GM21447 (cell line): ENCODE data around the gene CDH4.

ENCODE experiments used
- ATAC-seq: cut with Tn5 transposase; IDR thresholded peaks from one replicate; pipeline ENCODE4 v1.9.1; 2021; ENCODE audit not compliant: unreplicated experiment

The CDH4 gene

DNA sequence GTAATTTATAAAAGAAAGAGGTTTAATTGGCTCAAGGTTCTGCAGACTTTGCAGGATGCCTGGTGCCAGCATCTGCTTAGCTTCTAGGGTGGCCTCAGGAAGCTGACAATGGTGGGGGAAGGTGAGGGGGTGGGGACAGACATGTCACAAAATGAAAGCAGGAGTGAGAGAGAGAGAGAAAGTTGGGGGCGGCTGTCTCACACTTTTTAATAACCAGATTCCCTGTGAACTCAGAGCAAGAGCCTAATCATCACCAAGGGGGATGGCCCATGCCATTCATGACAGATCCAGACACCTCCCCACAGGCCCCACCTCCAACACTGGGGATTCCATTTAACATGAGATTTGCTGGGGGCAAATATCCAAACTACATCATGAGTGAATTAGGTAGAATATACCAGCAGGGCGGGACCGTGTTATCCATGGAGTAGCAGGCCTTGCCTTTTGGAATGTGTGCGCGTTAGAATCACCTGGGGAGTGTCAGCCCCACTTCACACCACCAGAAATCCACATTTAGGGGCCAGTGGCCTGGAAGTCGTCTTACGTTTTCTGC, 258.8 kb downstream of the CDH4 start:
- no peak for ATAC-seq

DNA sequence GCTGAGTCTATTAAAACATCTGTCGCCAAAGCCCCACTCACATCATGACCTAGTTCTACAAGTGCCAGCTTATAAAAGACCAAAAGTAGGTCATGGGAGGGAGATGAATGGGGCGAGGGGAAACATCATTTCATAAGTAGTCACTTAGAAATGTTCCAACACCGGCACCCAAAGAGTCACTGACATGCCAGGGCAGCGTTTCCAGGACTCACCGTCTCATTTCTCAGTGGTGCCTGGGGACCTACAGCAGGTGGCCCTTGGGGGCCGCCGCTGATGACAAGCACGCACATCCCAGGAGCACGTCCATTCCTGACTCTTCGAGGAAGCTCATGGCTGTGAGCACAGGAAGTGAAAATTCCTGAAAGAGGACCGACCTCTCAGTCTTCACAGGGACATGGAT, 260.4 kb downstream of the CDH4 start:
- ATAC-seq: no peak

DNA sequence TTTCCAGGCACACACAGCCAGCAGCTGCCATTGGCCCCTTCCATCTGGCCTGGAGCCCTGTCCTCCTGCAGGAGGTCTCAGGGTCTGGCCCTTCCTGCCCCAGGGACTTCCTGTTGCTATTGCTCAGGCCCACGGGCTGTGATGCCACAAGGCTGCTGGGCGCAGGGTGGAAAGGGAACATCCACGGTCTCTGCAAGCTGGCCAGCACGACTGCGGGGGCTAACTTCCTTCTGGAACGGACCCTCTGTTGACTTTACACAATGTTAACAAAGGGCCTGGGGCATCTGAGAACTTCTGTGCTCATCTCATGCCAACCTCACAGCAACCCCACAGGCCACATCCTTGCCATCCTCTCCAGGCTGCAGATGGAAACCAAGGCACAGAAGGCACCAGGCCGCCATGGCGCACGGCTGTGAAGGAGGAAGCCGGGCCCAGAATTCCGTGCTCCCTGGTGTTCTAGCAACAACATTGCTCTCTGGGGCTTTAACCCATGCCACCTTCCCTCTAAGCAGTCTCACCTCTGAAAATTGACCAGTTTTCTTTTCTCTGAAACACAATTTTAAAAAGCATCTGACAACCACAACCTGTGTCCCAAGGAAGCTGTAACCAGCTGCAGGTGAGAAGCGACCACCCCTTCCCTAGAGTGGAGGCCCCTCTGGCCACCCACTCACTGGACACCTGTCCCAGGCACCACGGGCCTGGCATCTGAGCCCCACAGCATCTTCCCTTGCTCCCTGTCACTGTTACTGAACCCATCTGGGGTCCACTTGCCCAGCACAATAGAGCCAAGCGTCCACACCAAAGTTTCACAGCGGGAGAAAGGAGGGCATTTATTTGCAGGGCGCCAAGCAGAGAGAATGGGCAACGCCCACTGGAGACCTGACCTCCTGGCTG, 261.3 kb downstream of the CDH4 start:
- ATAC-seq: no peak

DNA sequence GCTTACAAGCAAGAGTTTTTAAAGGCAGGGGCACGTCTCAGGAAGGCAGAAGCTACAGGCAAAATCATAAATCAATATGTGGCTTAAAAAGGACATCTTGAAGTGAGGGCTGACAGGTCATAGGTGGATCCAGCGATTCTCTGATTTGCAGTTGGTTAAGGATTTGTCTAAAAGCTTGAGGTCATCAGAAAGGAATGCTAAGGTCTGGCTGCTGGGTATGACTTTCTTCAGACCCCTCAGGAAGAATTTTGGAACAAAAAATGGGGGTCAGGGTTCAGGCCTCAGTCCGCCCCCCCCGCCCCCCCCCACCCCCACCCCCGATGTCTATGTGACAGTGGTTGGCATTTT, 261.9 kb downstream of the CDH4 start:
- no peak for ATAC-seq

DNA sequence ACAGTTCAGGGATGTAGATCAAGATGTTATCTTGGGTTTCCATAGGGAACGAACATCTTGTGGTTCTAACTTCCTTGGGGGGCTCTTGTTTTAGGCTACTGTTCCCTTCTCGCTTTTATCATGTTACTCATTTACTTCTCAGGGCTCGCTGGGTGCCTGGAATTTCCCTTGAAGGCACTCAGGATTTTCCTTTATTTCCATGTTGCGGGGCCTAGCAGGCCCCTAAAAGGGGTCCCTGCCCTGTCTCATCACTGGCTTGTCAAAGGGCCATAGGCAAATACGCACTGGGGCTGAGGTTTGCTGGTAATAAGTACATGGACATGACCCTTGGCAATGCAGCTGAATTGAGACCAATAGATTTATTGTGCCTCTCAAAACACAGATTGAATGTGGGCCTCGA, 262.3 kb downstream of the CDH4 start:
- ATAC-seq: no peak

DNA sequence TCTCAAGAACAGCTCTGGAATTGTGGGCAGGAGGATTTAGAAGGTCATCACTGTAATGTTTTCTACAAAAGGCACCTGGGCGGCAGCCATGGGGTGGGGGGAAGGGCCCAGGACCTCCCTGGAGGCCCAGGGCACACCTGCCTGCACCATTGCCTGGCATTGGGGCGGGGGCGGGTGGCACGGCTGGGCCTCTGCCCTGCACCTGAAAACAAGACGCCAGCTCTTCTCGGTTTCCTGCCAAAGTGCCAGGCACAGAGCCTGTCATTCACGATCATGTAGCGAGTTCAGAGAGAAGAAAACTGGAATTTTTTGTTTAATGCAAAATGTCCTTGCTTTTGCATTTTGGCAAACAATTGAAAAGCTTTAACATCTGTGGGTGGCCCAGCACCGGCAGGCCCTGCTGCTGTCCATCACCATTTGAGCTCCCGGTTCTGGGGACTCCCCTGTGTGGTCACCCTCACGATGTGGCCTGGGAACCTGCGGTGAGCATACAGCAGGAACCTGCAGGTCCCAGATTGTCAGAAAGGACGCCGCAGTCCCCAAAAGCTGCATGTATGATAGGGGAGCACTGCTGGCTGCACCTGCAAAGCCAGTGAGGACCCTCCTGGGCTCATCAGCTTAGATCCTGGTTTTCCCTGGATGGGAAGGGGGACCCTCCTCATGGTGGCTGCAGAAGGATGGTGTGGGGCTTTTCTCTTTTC, 262.9 kb downstream of the CDH4 start:
- no peak for ATAC-seq

DNA sequence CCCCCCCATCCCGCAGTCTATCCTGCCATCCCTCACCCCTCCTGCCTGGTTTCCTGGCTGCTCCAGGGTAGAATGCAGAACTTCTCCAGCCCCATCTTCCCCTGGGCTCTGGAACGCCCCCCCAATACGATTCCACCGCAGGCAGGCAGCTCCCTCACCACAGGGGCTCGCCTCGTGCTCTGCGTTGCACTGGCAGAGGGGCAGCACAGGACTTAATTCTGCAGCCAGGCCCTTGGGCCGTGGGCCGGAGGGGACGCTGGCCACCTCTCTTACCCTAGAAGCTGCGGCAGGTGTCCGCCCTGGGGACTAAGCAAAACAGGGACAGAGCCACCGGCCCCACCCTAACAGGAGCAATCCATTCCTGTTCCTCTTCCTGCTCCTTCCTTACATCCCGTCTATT, 263.9 kb downstream of the CDH4 start:
- ATAC-seq: no peak

DNA sequence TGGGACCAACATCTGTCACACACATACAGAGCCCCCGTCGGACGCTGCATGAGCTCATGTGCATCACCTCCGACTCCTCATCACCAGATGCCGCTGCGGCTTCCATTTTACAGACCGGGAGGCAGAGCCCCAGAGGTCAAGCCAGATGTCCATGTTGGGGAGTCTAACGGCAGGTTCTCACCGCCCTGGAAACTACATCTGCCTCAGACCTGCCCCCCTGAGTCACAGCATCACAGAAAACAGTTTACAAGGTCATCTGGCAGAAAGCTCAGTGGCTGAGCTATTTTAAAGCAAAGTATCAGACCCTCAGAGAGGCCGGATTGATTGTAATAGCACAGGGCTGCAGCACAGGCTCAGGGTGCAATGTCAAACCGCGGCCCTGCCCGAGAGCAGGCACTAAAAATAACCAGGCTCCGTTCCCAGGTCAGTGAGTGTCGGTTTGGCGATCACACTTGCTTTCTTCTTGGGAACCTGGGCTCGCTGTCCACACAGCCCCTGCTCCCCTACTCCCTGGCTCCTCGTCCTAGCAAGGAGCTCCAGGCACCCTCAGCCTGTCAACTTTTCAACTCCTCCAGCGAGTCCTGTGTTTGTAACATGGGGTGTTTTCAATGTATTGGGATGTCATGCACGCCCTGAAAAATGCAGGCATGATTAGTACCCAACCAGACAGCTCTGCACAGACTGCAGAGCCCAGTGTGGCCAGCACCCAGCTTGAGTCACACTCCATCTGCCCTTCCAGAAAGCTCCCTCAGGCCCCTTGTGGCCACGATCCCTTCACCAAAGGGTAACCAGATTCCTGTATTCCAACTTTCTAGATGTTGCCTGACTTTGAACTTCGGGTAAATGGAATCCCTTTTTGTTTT, 264.5 kb downstream of the CDH4 start:
- ATAC-seq: no peak

DNA sequence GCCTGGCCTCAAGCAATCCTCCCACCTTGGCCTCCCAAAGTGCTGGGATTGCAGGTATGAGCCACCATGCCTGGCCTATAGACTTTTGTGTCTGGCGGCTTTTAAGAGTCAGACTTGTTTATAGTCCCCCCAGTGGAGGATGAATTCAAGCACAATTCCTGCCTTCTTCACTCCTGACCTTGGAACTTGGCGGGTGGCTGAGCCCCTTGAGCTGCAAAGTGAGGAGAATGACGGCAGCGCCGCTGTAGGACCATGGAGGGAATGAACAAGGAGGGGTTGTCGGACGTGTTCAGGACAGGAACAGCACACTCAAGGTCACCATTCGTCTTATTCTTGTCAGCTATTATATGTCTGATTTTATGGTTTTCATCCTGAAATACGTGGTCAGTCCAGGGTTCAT, 265.4 kb downstream of the CDH4 start:
- ATAC-seq: no peak

DNA sequence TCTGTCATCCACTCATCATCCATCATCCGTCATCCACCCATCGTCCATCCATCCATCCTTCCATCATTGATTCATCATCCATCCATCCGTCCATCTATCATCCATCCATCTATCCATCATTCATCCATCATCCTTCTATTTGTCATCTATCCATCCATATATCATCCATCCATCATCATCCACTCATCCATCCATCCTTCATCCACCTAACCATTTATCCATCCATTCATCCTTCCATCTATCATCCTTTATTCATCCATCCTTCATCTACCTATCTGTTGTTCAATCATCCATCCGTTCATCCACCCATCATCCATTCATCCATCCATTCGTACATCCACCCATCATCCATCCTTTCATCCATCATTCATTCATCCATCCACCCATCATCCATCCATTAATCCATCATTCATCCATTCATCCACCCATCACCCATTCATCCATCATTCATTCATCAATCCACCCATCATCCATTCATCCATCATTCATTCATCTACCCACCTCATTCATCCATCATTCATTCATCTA, 266.4 kb downstream of the CDH4 start:
- no peak for ATAC-seq

DNA sequence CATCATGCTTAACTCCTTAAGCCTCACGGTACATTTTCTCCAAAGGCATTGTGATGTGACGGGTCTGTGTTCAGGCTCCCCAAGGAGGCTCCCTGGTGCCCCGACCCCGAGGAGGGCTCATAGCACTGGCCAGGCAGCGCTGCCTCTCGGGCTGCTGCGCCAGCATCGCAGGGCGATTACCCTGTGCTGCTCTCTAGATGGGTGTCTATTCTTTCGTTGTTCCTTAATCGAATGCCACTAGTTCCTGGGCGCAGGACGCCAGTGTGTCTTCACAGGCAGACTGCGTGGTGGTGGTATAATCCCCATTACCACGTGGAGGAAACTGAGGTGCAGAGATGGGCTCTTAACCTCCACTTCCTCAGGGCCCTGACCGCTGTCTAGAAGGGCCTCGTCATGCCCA, 267.4 kb downstream of the CDH4 start:
- ATAC-seq: no peak

DNA sequence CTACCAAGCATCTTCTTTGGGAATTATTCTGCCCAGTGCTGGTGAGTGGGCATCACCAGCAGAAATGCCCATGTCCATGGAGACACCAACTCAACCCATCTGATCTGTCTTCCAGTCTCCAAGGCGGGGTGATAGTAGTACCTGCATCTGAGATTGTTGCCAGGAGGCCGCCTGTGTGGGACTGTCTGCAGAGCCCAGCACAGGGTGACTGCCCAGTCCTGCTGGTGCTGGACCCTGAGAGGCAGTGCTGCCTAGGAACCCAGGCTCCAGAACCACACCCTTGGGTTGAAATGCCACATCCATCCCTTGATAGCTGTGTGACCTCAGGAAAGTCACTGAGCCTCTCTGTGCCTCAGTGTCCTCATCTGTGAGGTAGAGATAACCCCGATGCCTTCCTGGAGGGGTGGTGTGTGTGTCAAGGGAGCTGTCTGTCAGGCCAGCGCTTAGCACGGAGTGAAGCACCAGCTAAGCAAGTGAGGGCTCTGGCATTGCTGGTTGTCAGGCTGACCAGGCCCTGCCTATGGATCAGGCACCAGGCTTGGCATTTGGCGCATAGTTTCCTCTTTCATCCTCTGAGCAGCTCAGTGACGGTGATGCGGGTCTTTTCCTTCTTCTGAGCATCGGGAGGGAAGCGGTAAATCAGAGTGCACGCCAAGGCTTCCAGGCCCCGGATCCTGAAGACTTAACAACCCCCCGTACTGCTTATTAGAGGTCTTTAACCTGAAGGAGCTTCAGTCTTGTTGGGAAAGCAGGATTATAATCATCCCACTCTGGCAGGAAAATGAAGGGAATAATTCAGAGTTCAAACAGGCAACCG, 268.2 kb downstream of the CDH4 start:
- ATAC-seq: no peak

DNA sequence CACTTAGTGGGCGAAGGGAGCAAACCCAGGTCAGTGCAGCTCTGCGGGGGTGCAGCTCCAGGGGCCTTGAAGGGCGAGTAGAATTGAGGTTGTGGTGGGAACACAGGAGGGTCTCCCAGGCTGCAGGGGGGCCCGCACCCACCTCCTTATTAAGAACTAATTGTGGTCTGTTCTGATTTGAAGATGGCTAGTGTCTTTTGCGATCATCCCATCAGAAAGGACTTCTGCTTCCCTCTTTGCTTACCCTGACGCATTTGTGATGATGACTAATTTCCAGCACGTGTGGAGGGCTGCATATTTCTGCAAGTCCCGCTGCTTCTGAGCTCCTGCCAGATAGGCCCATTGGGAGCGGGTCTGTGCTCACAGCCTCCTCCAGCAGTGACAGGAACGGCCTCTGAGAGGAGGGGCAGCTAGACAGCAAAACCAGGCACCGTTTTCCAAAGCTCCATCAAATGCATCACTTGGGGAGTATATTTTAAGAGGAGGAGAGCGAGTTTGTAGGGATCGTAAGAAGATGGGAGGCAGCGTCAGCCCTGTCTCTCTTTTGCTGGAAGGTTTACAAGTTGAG, 268.9 kb downstream of the CDH4 start:
- ATAC-seq: no peak

DNA sequence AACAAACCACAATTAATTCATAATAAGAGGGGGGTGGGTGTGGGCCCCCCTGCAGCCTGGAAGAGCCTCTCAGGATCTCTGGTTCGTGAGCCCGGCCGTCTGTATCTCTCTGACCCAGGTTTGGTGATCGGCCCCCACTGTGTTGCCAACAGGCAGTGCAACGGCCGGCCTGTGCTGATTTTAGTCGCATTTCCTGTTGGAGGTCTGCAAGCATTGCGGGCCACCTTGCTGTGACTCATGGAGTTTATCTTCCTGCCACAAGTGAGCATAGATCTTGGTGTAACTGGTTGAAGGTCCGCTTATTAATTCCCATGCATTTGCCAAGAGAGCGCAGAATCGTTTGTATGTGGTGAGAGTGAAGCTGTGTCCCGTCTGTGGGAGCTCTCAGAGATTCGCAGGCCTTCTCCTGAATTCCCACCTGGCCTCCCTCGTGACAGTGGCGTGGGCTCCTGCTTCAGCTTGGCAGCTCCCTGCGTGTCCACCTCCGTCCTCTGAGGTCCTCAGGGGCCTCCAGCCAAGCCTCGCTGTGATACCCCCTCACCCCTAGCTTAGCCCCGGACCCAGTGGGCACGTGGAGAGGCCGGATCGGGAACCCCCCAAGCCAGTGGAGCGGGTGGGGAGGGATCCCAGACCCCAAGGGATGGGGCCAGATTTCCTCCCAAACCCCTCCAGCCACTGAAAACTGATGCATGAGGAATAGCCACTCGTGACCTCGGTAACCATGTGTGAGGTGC, 269.8 kb downstream of the CDH4 start:
- ATAC-seq: no peak

DNA sequence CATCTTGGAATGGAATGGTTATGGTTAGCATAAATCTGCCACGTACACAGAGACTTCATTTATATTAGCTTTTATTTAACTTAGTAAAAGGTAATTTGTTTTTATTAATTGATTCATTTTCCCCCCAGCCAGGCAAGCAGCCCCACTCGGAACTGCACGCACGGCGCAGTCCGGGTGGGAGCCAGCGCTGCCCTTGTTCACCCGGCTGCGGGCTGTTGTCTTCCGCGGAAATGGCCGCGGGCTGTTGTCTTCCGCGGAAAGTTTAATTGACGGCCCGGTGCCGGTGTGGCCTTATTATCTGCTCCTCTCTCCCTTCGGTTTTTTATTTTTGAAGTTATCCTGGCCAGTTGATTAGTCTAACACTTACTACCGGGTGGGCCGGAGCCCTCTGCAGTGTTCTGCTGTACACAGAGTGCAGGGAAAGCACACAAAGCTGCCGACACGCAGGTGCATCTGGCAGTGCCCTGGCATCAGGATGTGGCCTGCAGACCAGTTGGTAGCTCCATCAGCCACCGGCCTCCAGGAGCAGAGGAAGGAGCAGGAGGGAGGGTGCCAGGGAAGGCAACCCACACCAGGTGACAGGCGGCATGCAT, 270.5 kb downstream of the CDH4 start:
- ATAC-seq: no peak

DNA sequence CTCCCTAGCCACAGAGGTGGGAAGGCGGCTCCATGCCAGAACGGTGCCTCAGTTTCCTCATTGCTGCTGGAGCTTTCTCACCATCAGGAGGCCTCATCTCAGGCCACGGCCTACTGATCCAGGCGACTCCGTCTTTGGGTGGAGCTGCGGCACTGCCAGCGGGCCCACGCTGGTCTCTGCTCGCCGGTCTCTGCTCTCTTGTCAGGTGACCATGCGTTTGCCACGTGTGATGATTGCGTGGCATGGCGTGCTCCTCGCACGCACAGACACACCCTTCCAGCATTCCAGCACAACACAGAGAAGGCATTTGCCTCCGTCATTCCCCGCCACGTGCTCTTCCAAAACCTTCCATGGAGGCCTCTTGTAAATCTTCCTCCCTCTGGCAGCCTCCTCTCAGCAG, 271.1 kb downstream of the CDH4 start:
- no peak for ATAC-seq

DNA sequence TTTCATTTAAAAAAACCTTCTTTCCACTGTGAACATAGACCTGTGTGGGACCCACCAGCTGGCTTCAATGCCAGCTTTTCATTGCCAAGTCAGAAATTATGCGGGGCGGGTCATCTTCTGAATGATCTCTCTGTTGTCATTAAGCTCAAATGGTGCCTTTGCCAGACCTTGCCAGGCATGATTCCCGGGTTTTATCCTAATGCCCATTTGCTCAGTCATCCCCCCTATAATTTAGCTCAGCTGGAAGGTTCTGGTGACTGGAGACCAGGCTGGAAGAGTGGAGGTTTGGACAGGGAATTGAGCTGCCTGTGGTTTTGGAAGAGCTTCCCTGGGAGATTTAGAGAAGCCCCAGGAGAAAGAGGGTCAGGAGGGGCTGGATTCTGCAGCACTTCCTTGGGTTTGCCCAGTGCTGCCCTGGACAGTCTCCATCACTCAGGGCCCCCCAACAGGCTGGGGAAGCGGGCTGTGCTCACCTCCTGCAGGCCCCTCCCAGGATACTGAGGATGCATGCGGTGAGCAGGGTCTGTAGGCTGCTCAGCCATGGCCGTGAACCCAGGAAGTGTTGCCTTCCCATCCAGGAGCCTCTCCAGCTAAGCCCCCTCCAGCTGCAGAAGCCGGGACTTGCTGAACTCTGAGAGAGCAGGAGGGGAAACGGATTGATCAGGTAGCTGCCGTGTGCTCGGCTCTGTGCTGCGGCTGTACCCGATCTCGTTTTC, 273.0 kb downstream of the CDH4 start:
- ATAC-seq: no peak

DNA sequence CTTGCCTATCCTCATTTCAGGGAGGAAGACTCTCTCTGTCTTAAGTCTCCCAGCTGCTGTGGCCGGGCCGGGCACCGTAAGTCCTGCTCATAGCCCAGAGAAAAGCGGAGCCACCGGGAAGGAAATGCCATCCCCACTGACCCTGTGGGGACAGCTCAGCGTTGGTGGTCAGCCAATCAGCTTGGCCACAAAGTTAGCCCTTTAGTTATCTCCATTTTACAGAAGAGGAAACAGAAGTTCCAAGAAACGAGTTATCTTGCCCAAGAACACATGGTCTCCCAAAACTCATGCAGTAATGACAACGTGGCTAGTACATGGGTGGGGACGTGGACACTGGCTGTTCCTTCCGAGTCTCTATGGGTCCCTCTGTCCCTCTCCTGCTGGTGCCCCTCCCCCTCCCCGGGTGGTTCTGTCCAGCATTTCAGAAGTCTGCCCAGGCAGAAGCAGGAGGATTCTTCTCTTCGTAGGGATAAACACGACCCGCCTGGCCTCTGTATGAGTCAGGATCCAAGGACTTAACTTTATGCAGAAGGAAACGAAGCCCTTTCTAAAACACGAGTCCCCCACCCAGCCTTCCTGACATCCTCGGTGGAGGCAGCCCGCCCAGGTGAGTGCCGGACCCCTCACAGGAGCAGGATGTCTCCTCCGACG, 273.8 kb downstream of the CDH4 start:
- no peak for ATAC-seq
